PC-9 (cell line): ENCODE measurements around the gene RUNX1.

Experiments used
- EZH2 ChIP-seq: fragments of 200-600 bp; sonication (generic); IDR thresholded peaks from 2 replicates; pipeline ENCODE4 v1.8.0; 2017; ENCODE audit warnings: antibody characterized with exemption, low read depth
- TF ChIP-seq, protein P1 (sequence below): fragments of 200-600 bp; sonication (generic); conservative IDR thresholded peaks from 2 replicates; pipeline ENCODE4 v1.6.1; 2017; ENCODE audit warnings: mixed run types, antibody characterized with exemption, mild to moderate bottlenecking, moderate library complexity

DNA sequence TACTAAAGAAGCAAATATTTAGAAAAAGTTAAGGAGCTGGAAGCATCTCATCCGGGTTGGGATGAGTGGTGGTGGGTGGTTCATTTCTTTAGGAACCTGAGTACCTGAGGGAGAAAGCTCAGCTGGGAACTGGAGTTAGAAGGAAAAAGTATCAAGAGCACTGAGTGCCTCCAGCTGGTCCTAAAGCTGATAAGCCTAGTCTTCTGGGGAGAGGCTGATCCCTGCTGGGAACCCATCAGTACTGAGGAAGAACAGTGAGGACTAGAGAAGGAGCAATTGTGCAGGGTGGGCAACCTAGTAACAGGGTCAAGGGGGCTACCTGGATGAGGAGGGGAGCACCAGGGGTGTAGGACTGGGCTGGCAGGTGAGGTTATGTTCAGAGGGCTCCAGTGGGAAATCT, 89.5 kb downstream of the RUNX1 start:
- TF ChIP-seq, protein P1, sequence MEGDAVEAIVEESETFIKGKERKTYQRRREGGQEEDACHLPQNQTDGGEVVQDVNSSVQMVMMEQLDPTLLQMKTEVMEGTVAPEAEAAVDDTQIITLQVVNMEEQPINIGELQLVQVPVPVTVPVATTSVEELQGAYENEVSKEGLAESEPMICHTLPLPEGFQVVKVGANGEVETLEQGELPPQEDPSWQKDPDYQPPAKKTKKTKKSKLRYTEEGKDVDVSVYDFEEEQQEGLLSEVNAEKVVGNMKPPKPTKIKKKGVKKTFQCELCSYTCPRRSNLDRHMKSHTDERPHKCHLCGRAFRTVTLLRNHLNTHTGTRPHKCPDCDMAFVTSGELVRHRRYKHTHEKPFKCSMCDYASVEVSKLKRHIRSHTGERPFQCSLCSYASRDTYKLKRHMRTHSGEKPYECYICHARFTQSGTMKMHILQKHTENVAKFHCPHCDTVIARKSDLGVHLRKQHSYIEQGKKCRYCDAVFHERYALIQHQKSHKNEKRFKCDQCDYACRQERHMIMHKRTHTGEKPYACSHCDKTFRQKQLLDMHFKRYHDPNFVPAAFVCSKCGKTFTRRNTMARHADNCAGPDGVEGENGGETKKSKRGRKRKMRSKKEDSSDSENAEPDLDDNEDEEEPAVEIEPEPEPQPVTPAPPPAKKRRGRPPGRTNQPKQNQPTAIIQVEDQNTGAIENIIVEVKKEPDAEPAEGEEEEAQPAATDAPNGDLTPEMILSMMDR: no peak
- TF ChIP-seq EZH2: no peak
